GM12873 (cell line): ENCODE results near the gene DIP2A.

Experiments
- CTCF ChIP-seq: IDR thresholded peaks from 2 replicates; pipeline ENCODE4 v1.5.1; 2012; ENCODE audit warnings: low read depth, mild to moderate bottlenecking, moderate library complexity, low read length, control low read depth; ENCODE audit not compliant: insufficient read depth; ENCODE audit errors: missing control alignments

DIP2A gene

GRCh38 chr21:46527801-46528200 is 69.1 kb downstream of the DIP2A start:
- TF ChIP-seq CTCF = no peak

GRCh38 chr21:46532080-46532479 is 73.4 kb downstream of the DIP2A start:
- TF ChIP-seq CTCF = no peak

- TF ChIP-seq CTCF = no peak
Measured at GRCh38 chr21:46537026-46537425, 78.3 kb downstream of the DIP2A start.

GRCh38 chr21:46538262-46538661 is 79.6 kb downstream of the DIP2A start:
- no peak for TF ChIP-seq CTCF

GRCh38 chr21:46538851-46539666 is 80.4 kb downstream of the DIP2A start:
- no peak for TF ChIP-seq CTCF

GRCh38 chr21:46540087-46540710 is 81.5 kb downstream of the DIP2A start:
- no peak for TF ChIP-seq CTCF

GRCh38 chr21:46542588-46543124 is 84.0 kb downstream of the DIP2A start:
- TF ChIP-seq CTCF = no peak
